GM12864 (cell line): ENCODE data around the gene HPF1.
A peak's percentile ranks its signal among the peaks of the same experiment; 100 is the strongest.

Experiments
- DNase-seq: peaks from one replicate; pipeline ENCODE4 v3.0.0-alpha.2; 2011; ENCODE audit warnings: low read depth
- H3K4me3 ChIP-seq: 2 replicates; pipeline ENCODE4 v1.5.1; 2011; ENCODE audit warnings: mild to moderate bottlenecking, low read depth, low read length, control low read depth
- CTCF ChIP-seq: IDR thresholded peaks from 2 replicates; pipeline ENCODE4 v1.5.1; 2011; ENCODE audit warnings: low read depth, mild to moderate bottlenecking, moderate library complexity, low read length, control low read depth, inconsistent platforms; ENCODE audit errors: missing control alignments

Gene HPF1

DNA sequence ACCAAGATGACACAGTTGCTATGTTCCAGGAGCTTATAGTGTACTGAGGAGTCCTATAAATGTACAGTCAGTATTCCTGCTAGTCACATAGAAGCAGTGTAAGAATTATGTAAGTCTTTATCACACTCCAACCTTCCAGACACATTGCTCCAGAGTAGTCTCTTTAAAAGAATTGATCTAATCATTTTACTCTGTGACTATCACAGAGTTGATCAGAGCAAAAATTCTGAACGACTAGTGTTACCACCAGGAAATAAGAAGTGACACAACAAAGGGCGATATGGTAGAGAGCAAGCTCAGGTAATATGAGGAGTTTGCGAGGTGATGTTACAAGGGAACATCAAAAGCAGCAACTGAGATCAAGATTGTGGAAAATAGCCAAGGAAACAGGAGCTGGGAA, 9.0 kb upstream of the HPF1 start:
- no peak for TF ChIP-seq CTCF

GRCh38 chr4:169765835-169766234, 8.1 kb upstream of the HPF1 start:
- TF ChIP-seq CTCF, result no peak
- DNase-seq, result no peak

More for the DNA sequence above, 9.0 kb upstream of the HPF1 start:
- no peak for DNase-seq
- no peak overlapping the region for H3K4me3 ChIP-seq

DNA sequence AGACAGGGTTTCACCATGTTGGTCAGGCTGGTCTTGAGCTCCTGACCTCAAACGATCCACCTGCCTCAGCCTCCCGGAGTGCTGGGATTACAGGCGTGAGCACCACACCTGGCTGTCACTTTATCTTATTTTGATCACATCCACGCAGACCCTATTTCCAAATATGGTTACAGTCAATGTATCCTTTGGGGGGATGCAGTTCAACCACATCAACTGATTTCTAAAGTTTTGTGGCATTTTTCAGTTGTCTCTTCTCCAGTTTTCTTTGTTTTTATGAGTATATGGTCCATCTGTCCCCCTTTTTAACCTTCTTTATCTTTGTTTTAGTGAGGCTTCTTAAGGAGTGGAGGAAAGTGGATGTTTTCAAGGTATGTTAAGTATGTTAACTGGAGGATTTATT, 4.1 kb upstream of the HPF1 start:
- H3K4me3 ChIP-seq, result no peak overlapping the region
- DNase-seq, result no peak
- TF ChIP-seq CTCF, result no peak

More at GRCh38 chr4:169765835-169766234, 8.1 kb upstream of the HPF1 start:
- H3K4me3 ChIP-seq, result no peak overlapping the region

- no peak for DNase-seq
- no peak overlapping the region; the same call in 1 of the 2 replicates for H3K4me3 ChIP-seq
- TF ChIP-seq CTCF, result no peak
Measured at GRCh38 chr4:169758401-169758962, 738 bp upstream of the HPF1 start.

DNA sequence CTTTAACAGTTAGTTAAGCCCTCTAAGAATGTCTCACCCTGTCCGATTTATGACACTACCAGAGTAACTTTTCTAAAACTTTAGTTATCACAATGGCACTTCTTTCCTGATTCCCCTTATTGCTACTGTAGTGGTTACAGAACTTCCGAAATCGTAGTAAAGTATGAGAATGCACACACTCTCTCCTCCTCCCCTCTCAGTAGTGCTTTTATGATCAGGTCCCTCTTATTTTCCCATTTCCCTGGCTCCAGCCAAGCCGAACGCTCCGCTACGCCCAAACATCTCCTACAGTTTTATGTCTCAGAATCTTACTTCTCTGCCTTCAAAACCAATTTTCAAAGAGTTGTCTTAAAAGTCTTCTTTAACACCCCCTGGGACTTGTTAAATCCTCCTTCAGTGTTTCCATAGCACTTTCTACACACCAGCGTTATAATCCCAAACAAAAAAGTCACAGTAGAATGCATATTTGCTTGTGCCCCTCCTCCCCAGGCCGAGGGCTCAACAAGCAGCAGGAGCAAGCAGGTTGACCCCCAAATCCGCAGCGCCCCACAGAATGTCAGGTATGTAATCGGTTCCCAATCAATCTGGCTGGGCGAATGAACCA, 671 bp downstream of the HPF1 start:
- H3K4me3 ChIP-seq, result peak overlapping the region; percentile 100
- TF ChIP-seq CTCF, result no peak
- no peak for DNase-seq

- DNase-seq, result no peak
- TF ChIP-seq CTCF, result no peak
- no peak overlapping the region for H3K4me3 ChIP-seq
Measured at GRCh38 chr4:169745291-169745690, 12.5 kb downstream of the HPF1 start.

- no peak for TF ChIP-seq CTCF
- no peak for DNase-seq
- H3K4me3 ChIP-seq, result no peak overlapping the region
Measured at GRCh38 chr4:169744601-169745000, 13.1 kb downstream of the HPF1 start.
